IPS-18c (cell line): ENCODE data around the gene ADAMTS10.

Experiments
- H3K4me3 ChIP-seq: 2 replicates; pipeline ENCODE4 v1.7.0; 2013; ENCODE audit warnings: low read depth, mild to moderate bottlenecking, low read length, moderate library complexity; ENCODE audit not compliant: insufficient read depth
- H3K9me3 ChIP-seq: one replicate; pipeline ENCODE4 v1.6.1; 2013; ENCODE audit warnings: mild to moderate bottlenecking, low read length, moderate library complexity; ENCODE audit not compliant: control insufficient read depth, insufficient read depth

ADAMTS10 gene

DNA sequence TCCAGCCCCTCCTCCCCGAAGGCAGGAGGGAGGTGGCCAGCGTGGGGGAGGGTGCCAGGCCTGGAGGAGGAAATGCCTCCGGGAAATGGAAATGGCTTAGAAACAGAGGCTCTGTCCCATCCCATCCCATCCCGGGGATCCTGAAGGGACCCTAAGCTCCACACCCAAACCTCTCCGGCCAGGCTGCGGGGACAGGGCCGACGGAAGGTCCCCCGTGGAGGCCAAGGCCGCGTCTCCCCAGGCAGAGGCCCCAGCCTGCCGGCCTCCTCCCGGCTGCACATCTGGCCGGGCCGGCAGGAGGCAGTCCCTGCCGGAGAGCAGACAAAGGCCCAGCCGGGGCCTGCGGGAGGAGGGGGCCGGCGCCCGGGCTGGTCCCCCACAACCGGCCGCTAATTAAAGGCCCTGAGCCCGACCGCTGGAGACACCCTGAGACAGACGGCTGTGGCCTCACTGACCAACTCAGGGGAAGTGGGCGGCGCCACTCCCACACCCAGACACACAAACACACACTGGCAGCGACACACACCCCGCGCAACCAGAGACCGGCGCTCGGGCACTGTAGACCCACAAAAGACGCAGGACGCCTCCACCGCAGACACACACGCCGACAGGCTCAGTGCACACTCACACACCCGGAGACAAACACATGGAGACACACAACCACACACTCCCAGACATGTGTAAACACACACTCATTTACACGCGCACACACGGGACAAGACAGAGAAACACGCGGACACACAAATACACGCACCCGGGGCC lies 1.1 kb downstream of the ADAMTS10 start:
- H3K9me3 ChIP-seq = peaks cover 3% of the 10 kb centered on the region
- peak overlapping the region; percentile 80 for H3K4me3 ChIP-seq

- Histone ChIP-seq H3K9me3 (peaks cover 3% of the 10 kb centered on the region), H3K4me3 (peak overlapping the region; percentile 80; the same call in 1 of the 2 replicates)
These were observed 1.6 kb downstream of the ADAMTS10 start for GRCh38 chr19:8608941-8609278.

- Histone ChIP-seq H3K9me3 (peaks cover 3% of the 10 kb centered on the region), H3K4me3 (no peak overlapping the region)
These were observed 3.1 kb downstream of the ADAMTS10 start for GRCh38 chr19:8607386-8607785.

DNA sequence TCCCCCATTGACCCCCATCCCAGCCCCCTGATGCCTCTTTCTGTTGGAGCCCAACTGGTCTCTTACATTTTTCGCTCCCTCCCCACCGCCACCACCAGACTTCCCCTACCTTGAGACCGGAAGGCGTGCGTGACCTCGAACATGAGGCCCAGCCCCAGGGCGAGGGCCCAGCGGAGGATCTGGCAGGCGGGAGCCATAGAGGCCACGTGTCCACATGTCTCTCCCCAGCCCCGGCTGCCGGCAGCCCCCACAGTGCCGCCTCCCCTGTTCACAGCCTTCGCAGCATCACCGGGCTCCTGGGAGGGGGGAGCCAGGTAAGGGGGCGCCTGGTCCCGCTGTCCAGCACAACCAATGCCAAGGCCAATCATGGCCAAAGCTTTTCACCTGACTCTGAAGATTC lies 5.0 kb downstream of the ADAMTS10 start:
- Histone ChIP-seq H3K4me3 (no peak overlapping the region), H3K9me3 (peaks cover 3% of the 10 kb centered on the region)

GRCh38 chr19:8601796-8602195 lies 8.7 kb downstream of the ADAMTS10 start:
- Histone ChIP-seq H3K4me3 (no peak overlapping the region), H3K9me3 (peaks cover 1% of the 10 kb centered on the region)

DNA sequence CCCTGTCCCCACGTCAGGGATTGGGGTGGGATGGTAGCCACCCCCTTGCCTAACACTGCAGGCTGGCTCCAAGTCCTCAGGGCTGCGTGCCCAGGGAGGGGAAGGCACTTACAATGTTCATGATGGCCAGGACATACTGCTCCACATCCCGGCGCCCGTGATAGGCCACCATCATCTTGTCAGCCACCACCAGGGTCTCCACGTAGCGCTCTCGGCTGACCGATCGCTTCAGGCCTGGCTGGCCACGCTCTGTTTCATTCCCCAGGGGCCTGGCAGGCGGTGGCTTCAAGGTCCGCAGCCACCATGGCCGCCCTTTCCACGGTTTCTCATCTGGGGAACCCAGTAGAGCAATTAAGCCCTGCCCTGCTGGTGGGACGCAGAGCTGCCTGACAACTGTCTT lies 9.7 kb downstream of the ADAMTS10 start:
- Histone ChIP-seq H3K4me3 (no peak overlapping the region), H3K9me3 (peaks cover 4% of the 10 kb centered on the region)

GRCh38 chr19:8600064-8600463 lies 10.5 kb downstream of the ADAMTS10 start:
- peaks cover 4% of the 10 kb centered on the region for H3K9me3 ChIP-seq
- H3K4me3 ChIP-seq = no peak overlapping the region

DNA sequence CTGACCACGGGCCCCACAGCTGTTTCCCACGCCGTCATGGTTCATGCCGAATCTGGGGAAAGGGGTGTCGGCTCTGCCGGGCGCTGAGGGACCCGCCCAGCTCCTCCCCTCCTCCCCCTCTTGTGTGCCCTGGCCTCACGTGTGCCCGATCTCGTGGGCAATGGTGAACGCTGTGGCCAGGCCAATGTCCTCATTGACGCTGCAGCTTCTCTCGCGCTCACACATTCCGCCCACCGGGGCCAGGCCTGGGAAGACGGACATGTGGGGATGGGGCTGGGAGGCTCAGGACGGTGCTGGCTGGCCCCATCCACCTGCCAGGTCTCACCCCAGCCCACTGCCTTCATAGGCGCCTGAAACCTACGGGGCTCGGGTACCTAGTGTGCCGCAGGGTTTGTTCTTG lies 14.3 kb downstream of the ADAMTS10 start:
- peaks cover 4% of the 10 kb centered on the region for H3K9me3 ChIP-seq
- no peak overlapping the region for H3K4me3 ChIP-seq

GRCh38 chr19:8595651-8596050 lies 14.9 kb downstream of the ADAMTS10 start:
- H3K9me3 ChIP-seq = peaks cover 4% of the 10 kb centered on the region
- no peak overlapping the region for H3K4me3 ChIP-seq

GRCh38 chr19:8593931-8594330 lies 16.6 kb downstream of the ADAMTS10 start:
- Histone ChIP-seq H3K9me3 (peaks cover 4% of the 10 kb centered on the region), H3K4me3 (no peak overlapping the region)

- H3K9me3 ChIP-seq = peaks cover 4% of the 10 kb centered on the region
- H3K4me3 ChIP-seq = peak overlapping the region; percentile 49; the same call in 1 of the 2 replicates
These were observed 18.1 kb downstream of the ADAMTS10 start for GRCh38 chr19:8592231-8593009.

DNA sequence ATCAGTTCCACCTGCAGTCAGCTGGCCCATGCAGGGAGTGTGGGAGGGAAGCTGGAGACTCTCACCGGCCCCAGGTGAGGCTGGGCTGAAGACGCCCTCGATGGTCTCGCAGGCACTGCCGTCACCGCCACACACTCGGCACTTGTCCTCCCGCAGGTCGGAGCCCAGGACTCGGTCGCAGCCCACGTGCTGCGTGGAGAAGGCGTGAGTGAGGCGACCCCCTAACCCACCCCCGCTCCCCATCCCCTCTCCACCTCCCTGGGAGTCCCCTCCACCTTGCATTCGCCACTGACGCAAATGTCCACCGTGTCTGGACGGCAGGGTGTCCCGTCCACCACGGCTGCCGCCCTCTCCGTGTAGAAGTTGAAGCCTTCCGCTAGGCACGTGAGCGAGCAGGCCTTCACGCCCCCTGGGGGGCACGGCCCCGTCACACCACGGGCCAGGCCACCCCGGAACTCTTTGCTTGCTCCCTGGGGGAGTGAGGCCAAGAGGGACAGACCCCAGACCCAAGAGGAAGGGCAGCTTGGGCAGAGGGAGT lies 21.3 kb downstream of the ADAMTS10 start:
- Histone ChIP-seq H3K4me3 (no peak overlapping the region), H3K9me3 (no peaks in the 10 kb centered on the region)

GRCh38 chr19:8585894-8586750 lies 24.4 kb downstream of the ADAMTS10 start:
- H3K4me3 ChIP-seq = no peak overlapping the region
- no peaks in the 10 kb centered on the region for H3K9me3 ChIP-seq

- Histone ChIP-seq H3K9me3 (no peaks in the 10 kb centered on the region), H3K4me3 (no peak overlapping the region)
These were observed 25.3 kb downstream of the ADAMTS10 start for GRCh38 chr19:8584965-8585893.

DNA sequence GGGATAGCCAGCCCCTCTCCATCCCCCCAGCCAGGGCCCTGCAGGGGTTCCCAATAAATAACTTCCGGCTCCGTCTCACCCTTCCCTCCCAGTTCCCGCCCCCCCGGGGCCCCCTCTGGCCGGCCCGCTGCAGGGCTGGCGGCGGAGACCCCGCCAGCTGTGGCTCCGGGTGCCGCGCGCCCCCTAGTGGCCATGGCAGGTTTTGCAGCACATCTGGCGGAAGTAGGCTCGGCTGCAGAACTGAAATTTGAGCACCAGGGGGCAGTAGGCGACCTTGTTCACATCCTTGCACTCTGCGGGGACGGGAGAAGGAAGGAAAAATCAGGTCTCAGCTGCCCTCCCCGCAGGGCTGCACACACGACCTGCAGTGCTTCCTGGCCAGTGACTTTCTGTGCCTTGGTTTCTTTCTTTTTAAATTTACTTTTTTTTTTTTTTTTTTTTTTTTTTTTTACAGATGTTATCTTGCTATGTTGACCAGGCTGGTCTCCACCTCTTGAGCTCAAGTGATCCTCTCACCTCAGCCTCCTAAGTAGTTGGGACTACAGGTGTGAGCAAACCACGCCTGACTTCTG lies 29.7 kb downstream of the ADAMTS10 start:
- Histone ChIP-seq H3K4me3 (peak overlapping the region; percentile 28; the same call in 1 of the 2 replicates), H3K9me3 (no peaks in the 10 kb centered on the region)

- H3K4me3 ChIP-seq = no peak overlapping the region
- no peaks in the 10 kb centered on the region for H3K9me3 ChIP-seq
These were observed 31.8 kb downstream of the ADAMTS10 start for GRCh38 chr19:8578642-8579265.
